GM06990 (cell line): ENCODE data around the gene PAQR7.

ENCODE experiments used
- DNase-seq: peaks from one replicate; pipeline ENCODE4 v3.0.0-alpha.2; 2011; ENCODE audit not compliant: insufficient read length; ENCODE audit errors: extremely low read depth
- H3K27me3 ChIP-seq: replicated peaks from 2 replicates; pipeline ENCODE4 v1.6.0; 2011; ENCODE audit warnings: low read length; ENCODE audit not compliant: control insufficient read depth, insufficient read depth
- H3K36me3 ChIP-seq: 2 replicates; pipeline ENCODE4 v1.5.1; 2011; ENCODE audit warnings: low read length; ENCODE audit not compliant: control insufficient read depth, insufficient read depth
- H3K4me3 ChIP-seq: replicated peaks from 2 replicates; pipeline ENCODE4 v1.5.1; 2011; ENCODE audit warnings: low read depth, mild to moderate bottlenecking, control low read depth, low read length
- TF ChIP-seq, protein P1 (sequence below): IDR thresholded peaks from 2 replicates; pipeline ENCODE4 v1.5.1; 2011; ENCODE audit warnings: low read length, control low read depth, mild to moderate bottlenecking, inconsistent platforms; ENCODE audit not compliant: insufficient read depth, poor library complexity, severe bottlenecking

PAQR7 gene

DNA sequence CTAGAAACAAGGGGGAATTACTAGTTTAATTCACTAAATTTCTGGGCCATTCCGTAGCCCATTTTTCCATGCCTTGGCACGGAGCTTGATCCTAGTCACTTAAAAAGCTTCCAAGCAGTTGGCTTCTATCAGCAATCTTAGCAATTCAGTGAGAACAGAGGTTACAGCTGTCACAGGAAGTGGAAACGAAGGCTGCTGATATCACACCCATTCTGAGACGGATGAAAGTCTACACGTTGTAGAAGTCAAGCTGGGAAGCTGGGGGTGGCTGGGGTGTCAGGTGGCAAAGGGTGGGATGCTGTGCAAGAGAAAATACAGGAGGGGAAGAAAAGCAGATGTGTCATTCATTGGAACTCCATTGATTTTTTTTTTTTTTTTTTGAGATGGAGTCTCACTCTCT lies 42.5 kb upstream of the PAQR7 start:
- no peaks in the 10 kb centered on the region for H3K36me3 ChIP-seq
- DNase-seq: no peak
- TF ChIP-seq, protein P1, sequence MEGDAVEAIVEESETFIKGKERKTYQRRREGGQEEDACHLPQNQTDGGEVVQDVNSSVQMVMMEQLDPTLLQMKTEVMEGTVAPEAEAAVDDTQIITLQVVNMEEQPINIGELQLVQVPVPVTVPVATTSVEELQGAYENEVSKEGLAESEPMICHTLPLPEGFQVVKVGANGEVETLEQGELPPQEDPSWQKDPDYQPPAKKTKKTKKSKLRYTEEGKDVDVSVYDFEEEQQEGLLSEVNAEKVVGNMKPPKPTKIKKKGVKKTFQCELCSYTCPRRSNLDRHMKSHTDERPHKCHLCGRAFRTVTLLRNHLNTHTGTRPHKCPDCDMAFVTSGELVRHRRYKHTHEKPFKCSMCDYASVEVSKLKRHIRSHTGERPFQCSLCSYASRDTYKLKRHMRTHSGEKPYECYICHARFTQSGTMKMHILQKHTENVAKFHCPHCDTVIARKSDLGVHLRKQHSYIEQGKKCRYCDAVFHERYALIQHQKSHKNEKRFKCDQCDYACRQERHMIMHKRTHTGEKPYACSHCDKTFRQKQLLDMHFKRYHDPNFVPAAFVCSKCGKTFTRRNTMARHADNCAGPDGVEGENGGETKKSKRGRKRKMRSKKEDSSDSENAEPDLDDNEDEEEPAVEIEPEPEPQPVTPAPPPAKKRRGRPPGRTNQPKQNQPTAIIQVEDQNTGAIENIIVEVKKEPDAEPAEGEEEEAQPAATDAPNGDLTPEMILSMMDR: no peak
- H3K27me3 ChIP-seq: no peaks in the 10 kb centered on the region; the same call in 1 of the 2 replicates
- H3K4me3 ChIP-seq: no peak overlapping the region

DNA sequence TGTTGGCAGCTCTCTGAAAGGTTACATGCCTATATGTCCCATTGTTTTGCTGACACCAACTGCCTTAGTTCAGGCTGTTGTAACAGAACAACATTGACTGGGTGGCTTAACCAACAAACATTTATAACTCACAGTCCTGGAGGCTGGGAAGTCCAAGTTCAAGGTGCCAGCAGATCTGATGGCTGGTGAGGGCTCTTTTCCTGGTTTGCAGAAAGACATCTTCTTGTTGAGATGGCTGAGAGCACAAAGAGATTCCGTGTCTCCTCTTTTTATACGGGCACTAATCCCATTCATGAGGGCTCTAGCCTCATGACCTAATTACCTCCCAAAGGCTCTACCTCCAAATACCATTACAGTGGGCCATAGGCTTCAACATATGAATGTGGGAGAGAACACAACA lies 41.0 kb upstream of the PAQR7 start:
- DNase-seq: no peak
- H3K27me3 ChIP-seq: no peaks in the 10 kb centered on the region; the same call in 1 of the 2 replicates
- no peaks in the 10 kb centered on the region for H3K36me3 ChIP-seq
- TF ChIP-seq, protein P1: no peak
- no peak overlapping the region for H3K4me3 ChIP-seq

DNA sequence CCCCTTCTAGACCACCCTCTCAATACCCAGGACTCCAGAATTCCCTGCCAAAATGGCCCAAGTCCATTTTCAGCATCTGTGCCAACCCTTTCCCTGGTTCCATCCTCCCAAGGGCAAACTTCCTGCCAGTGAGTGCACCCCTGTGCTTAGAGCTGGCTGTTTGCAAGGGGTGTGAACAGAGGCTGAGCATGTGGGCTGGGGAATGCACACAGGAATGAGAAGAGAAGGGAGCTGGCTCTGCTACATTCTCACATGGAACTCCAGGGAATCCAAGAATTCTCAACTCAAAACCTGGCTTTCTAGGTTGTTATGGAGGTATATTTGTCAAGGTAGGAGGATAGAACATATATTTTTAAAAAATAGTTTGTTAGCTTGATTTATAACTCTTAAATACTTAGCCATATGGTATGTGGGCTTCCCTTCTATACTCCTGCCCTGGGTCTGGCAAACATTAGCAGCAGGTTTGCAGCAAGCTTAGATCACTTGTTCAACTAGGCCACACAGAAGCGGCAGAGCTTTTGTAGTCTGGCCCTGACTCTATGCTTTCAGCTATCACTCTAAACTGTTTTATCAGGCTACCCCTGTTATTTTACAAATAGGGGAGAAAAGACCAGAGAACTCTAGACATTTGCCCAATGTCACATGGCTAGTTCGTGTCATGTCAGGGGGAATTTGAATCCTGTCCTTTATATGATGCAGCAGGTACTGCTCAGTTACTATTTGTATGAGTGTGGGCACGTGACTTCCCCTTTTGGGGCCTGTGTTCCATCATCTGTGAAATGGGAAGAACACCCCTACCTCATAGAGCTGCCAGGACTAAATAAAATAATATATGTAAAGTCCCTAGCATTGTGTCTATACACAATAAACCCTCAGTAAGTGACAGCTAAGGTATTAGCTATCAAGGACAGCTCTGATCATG lies 38.8 kb upstream of the PAQR7 start:
- DNase-seq: no peak
- H3K36me3 ChIP-seq: no peaks in the 10 kb centered on the region
- H3K27me3 ChIP-seq: no peaks in the 10 kb centered on the region
- TF ChIP-seq, protein P1: no peak
- no peak overlapping the region for H3K4me3 ChIP-seq

DNA sequence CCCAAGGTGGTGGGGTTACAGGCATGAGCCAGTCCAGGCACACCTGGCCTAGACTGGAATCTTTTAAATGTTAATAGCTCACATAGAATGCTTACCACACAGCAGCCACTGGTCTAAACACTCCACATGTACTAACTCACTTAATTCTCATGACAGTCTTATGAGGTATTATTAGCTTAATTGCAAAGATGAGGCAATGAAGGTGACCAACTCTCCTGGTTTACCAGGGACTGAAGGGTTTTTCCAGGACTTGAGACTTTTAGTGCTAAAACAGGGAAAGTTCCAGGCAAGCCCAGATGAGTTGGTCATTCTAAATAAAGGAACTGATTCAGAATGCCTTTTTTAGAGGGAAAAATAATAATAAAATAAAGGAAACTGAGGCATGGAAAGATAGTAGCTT lies 37.7 kb upstream of the PAQR7 start:
- H3K4me3 ChIP-seq: no peak overlapping the region
- no peaks in the 10 kb centered on the region for H3K36me3 ChIP-seq
- H3K27me3 ChIP-seq: no peaks in the 10 kb centered on the region
- TF ChIP-seq, protein P1: no peak
- DNase-seq: no peak

DNA sequence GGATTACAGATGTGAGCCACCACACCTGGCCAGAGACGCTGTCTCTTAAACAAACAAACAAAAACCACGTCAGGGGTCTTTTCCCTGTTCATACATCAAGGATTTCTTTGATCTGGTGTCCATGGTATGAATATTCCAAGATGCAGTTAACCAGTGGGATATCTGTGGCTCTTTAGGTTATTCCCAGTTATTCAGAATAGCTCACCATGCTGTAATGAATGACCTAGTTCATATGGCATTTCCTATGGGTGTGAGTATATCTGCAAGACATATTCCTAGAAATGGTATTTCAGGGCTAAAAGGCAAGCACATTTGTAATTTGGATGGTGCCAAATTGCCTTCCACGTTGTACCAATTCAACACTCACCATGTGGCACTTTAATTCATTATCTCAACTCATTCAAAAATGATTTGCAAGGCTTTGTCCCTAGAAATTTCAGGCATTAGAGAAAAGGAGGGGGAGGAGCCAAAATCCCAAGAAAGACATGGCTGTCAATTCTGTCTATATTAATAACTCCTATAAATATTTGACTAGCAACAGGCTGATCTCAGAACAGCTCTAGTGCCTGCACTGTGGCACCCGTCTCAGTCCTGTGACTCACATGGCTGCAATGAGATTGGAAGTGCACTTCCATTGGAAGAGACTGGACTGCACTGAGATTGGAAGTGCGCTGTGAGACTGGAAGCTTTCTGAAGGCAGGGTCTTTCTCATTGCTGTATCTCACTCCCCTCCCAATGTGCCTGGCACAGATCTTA lies 36.7 kb upstream of the PAQR7 start:
- TF ChIP-seq, protein P1: no peak

More for the DNA sequence above, 36.7 kb upstream of the PAQR7 start:
- H3K27me3 ChIP-seq: no peaks in the 10 kb centered on the region
- no peaks in the 10 kb centered on the region for H3K36me3 ChIP-seq
- H3K4me3 ChIP-seq: no peak overlapping the region
- DNase-seq: no peak
